Testis (tissue), 2 donors: ENCODE data around the gene PIGU.

Experiments used
- CTCF ChIP-seq, 3 experiments: fragments of 450-650 bp in 2 of 3; fragments of 200-600 bp in 1 of 3; sonication (generic) in 1 of 3; IDR thresholded peaks; one replicate each; pipeline ENCODE4 v1.5.1; 2016 to 2019; ENCODE audit warnings: antibody characterized with exemption in 3 of 3, mild to moderate bottlenecking in 2 of 3, moderate library complexity in 1 of 3
- POLR2A ChIP-seq: fragments of 450-650 bp; IDR thresholded peaks from one replicate; pipeline ENCODE4 v1.6.1; 2017; ENCODE audit warnings: antibody characterized with exemption, mild to moderate bottlenecking, moderate library complexity

- TF ChIP-seq POLR2A (no peak), CTCF (IDR thresholded peaks at IDR 0.05) (no peak)
Observed at GRCh38 chr20:34583544-34583943, 93.3 kb downstream of the PIGU start.
